ENCODE results near the gene RPRD1B.
"Not testable (repeated sequence)": the region's sequence is repeated elsewhere in the genome, so short reads cannot be mapped to it uniquely, and the experiment has no call there.

Gene RPRD1B

GRCh38 chr20:38001981-38002380, 31.6 kb upstream of the RPRD1B start:
- DNase-seq = no peak

GRCh38 chr20:38002422-38002821, 31.1 kb upstream of the RPRD1B start:
- no peak for DNase-seq

- no peak for DNase-seq
Measured at GRCh38 chr20:38004416-38004815, 29.1 kb upstream of the RPRD1B start.

- no peak for DNase-seq
Measured at GRCh38 chr20:38005903-38006302, 27.6 kb upstream of the RPRD1B start.

- no peak for DNase-seq
Measured at GRCh38 chr20:38007526-38007925, 26.0 kb upstream of the RPRD1B start.

- no peak for DNase-seq
Measured at GRCh38 chr20:38008233-38008944, 25.2 kb upstream of the RPRD1B start.

- DNase-seq = not testable (repeated sequence)
Measured at GRCh38 chr20:38009416-38009815, 24.1 kb upstream of the RPRD1B start.

- no peak for DNase-seq
Measured at GRCh38 chr20:38011696-38012095, 21.9 kb upstream of the RPRD1B start.

GRCh38 chr20:38012332-38012731, 21.2 kb upstream of the RPRD1B start:
- no peak for DNase-seq

GRCh38 chr20:38013887-38014286, 19.7 kb upstream of the RPRD1B start:
- DNase-seq = no peak

- no peak for DNase-seq
Measured at GRCh38 chr20:38017959-38018358, 15.6 kb upstream of the RPRD1B start.

GRCh38 chr20:38018385-38018784, 15.2 kb upstream of the RPRD1B start:
- no peak for DNase-seq

GRCh38 chr20:38021087-38021772, 12.3 kb upstream of the RPRD1B start:
- no peak for DNase-seq

- DNase-seq = no peak
Measured at GRCh38 chr20:38023181-38024001, 10.2 kb upstream of the RPRD1B start.

- no peak for DNase-seq
Measured at GRCh38 chr20:38024496-38024895, 9.1 kb upstream of the RPRD1B start.

GRCh38 chr20:38029453-38029852, 4.1 kb upstream of the RPRD1B start:
- no peak for DNase-seq

GRCh38 chr20:38031957-38032356, 1.6 kb upstream of the RPRD1B start:
- DNase-seq = no peak

GRCh38 chr20:38032585-38033329, 789 bp upstream of the RPRD1B start:
- no peak for DNase-seq

GRCh38 chr20:38034108-38034649, 633 bp downstream of the RPRD1B start:
- no peak for DNase-seq

GRCh38 chr20:38034961-38035360, 1.4 kb downstream of the RPRD1B start:
- no peak for DNase-seq

GRCh38 chr20:38036366-38036765, 2.8 kb downstream of the RPRD1B start:
- no peak for DNase-seq

- no peak for DNase-seq
Measured at GRCh38 chr20:38040276-38040675, 6.7 kb downstream of the RPRD1B start.
